Muscle layer of colon (tissue), 2 donors: ENCODE measurements around the gene MAP2K5.
A peak's percentile ranks its signal among the peaks of the same experiment; 100 is the strongest.

Source experiments
- H3K27ac ChIP-seq: one replicate; pipeline ENCODE4 v1.7.0; 2013; ENCODE audit warnings: low read depth, mild to moderate bottlenecking, low read length, moderate library complexity
- H3K27me3 ChIP-seq, 2 donors: one replicate each; pipeline ENCODE4 v1.7.0; 2013; ENCODE audit warnings: low read length in 2 of 2, mild to moderate bottlenecking in 2 of 2; ENCODE audit not compliant: insufficient read depth in 2 of 2, control insufficient read depth in 1 of 2
- H3K36me3 ChIP-seq: one replicate; pipeline ENCODE4 v1.7.0; 2013; ENCODE audit warnings: mild to moderate bottlenecking, low read length; ENCODE audit not compliant: insufficient read depth
- H3K4me1 ChIP-seq: one replicate; pipeline ENCODE4 v1.7.0; 2013; ENCODE audit warnings: mild to moderate bottlenecking, low read length; ENCODE audit not compliant: insufficient read depth
- H3K4me3 ChIP-seq, 2 donors: one replicate each; pipeline ENCODE4 v1.7.0; 2013; ENCODE audit warnings: low read length in 2 of 2, low read depth in 1 of 2, mild to moderate bottlenecking in 1 of 2, moderate library complexity in 1 of 2
- H3K9ac ChIP-seq: one replicate; pipeline ENCODE4 v1.7.0; 2013; ENCODE audit warnings: low read length
- H3K9me3 ChIP-seq: one replicate; pipeline ENCODE4 v1.7.0; 2013; ENCODE audit warnings: mild to moderate bottlenecking, low read length
- donor health status: abdominal sarcoma.
- donor health status: Adenocarcinoma of cecum.

Gene MAP2K5

DNA sequence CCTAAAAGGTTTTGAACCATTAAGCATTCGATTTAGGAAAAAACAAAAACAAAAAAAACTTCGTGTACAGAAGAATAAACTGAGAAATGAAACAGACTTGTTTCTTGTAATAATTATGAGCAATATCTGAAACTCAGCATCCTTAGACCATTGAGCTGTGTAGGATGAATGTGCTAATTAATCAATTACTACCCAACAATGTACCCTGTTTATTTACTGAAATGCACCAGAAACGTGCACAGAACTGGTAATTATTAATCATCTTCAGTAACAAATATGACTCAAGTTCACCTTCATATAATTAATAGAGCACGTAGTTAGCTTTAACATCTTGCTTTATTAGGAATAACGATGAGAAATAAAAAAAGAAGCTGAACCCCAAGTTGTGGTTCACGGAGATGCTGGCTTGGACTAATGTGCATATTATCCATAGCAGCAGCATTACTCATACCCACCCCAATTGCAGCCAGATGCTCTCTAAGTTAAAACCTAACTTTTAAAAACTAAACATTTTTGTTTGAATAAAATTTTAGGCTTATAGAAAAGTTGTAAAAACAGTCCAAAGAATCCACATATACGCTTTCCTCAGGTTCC, 31.8 kb upstream of the MAP2K5 start:
- Histone ChIP-seq H3K4me3 (no peak overlapping the region), H3K9ac (no peak overlapping the region), H3K27me3 (no peaks in the 10 kb centered on the region), H3K9me3 (no peaks in the 10 kb centered on the region), H3K27ac (no peak overlapping the region), H3K36me3 (peaks cover 19% of the 10 kb centered on the region), H3K4me1 (no peaks in the 10 kb centered on the region)

DNA sequence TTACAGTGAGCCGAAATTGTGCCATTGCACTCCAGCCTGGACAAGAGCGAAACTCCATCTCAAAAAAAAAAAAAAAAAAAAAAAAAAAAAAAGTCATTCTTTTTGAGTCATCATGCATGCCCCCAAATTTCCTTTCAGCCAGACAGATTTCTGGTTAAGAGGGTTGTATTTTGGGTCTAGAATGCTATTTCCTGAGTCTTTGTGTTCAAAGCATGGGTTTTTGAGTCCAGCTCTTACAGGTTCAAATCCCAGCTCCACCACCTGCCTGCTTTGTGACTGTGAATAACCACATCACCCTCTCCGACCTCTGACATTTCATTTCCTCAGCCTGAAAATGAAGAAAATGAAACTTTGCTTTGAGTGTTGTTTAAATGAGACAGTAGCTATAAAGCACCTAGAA, 30.9 kb upstream of the MAP2K5 start:
- no peak overlapping the region for H3K9ac ChIP-seq
- no peak overlapping the region for H3K27ac ChIP-seq
- H3K36me3 ChIP-seq, result peaks cover 19% of the 10 kb centered on the region
- no peaks in the 10 kb centered on the region for H3K4me1 ChIP-seq
- no peaks in the 10 kb centered on the region for H3K27me3 ChIP-seq
- H3K9me3 ChIP-seq, result no peaks in the 10 kb centered on the region
- no peak overlapping the region for H3K4me3 ChIP-seq

- no peaks in the 10 kb centered on the region for H3K9me3 ChIP-seq
- H3K27me3 ChIP-seq, result no peaks in the 10 kb centered on the region
- peaks cover 19% of the 10 kb centered on the region for H3K36me3 ChIP-seq
- no peaks in the 10 kb centered on the region for H3K4me1 ChIP-seq
- no peak overlapping the region for H3K9ac ChIP-seq
- H3K27ac ChIP-seq, result no peak overlapping the region
- no peak overlapping the region for H3K4me3 ChIP-seq
Observed at GRCh38 chr15:67512140-67512539, 30.4 kb upstream of the MAP2K5 start.

GRCh38 chr15:67512933-67513714, 29.4 kb upstream of the MAP2K5 start:
- Histone ChIP-seq H3K4me1 (no peaks in the 10 kb centered on the region), H3K9ac (no peak overlapping the region), H3K36me3 (peaks cover 19% of the 10 kb centered on the region)

DNA sequence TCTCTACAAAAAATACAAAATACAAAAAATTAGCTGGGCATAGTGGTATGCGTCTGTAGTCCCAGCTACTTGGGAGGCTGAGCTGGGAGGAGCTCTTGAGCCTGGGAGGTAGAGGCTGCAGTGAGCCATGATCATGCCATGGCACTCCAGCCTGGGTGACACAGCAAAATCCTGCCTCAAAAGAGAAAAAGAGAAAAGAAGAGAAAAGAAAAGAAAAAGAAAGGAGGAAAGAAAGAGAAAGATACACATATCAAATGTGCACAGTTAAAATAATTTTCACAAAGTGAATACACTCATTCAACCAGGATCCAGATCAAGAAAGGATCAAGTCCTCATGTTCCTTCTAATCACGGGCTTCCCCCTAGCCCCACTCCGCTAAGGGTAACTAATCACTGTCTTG, 27.4 kb upstream of the MAP2K5 start:
- H3K27ac ChIP-seq, result no peak overlapping the region
- no peak overlapping the region for H3K4me3 ChIP-seq
- no peaks in the 10 kb centered on the region for H3K9me3 ChIP-seq
- no peaks in the 10 kb centered on the region for H3K27me3 ChIP-seq
- H3K4me1 ChIP-seq, result no peaks in the 10 kb centered on the region
- peaks cover 19% of the 10 kb centered on the region for H3K36me3 ChIP-seq
- H3K9ac ChIP-seq, result no peak overlapping the region

More at GRCh38 chr15:67512933-67513714, 29.4 kb upstream of the MAP2K5 start:
- no peaks in the 10 kb centered on the region for H3K27me3 ChIP-seq
- no peak overlapping the region for H3K27ac ChIP-seq
- no peaks in the 10 kb centered on the region for H3K9me3 ChIP-seq
- H3K4me3 ChIP-seq, result no peak overlapping the region

- H3K9ac ChIP-seq, result no peak overlapping the region
- no peaks in the 10 kb centered on the region for H3K4me1 ChIP-seq
- peaks cover 19% of the 10 kb centered on the region for H3K36me3 ChIP-seq
- H3K4me3 ChIP-seq, result no peak overlapping the region
- no peak overlapping the region for H3K27ac ChIP-seq
- H3K27me3 ChIP-seq, result no peaks in the 10 kb centered on the region
- H3K9me3 ChIP-seq, result no peaks in the 10 kb centered on the region
Observed at GRCh38 chr15:67515557-67515956, 26.9 kb upstream of the MAP2K5 start.

GRCh38 chr15:67520321-67521028, 22.0 kb upstream of the MAP2K5 start:
- Histone ChIP-seq H3K4me3 (peak overlapping the region; percentile 34 to 93), H3K27me3 (no peaks in the 10 kb centered on the region), H3K9me3 (no peaks in the 10 kb centered on the region), H3K36me3 (no peaks in the 10 kb centered on the region), H3K9ac (peak overlapping the region; percentile 73), H3K27ac (peak overlapping the region; percentile 53), H3K4me1 (peaks cover 18% of the 10 kb centered on the region)

GRCh38 chr15:67521029-67521782, 21.3 kb upstream of the MAP2K5 start, which contains the start of gene C15orf61:
Gene C15orf61, plus strand, starts transcription at chr15:67521131. Its CDS starts 118 bp downstream, at chr15:67521249.
- Histone ChIP-seq H3K36me3 (no peaks in the 10 kb centered on the region), H3K4me3 (peak within 1 kb of the TSS; percentile 78 to 93), H3K27ac (peak within 1 kb of the TSS; percentile 97), H3K27me3 (no peaks in the 10 kb centered on the region), H3K9me3 (no peaks in the 10 kb centered on the region), H3K4me1 (peaks cover 18% of the 10 kb centered on the region), H3K9ac (peak within 1 kb of the TSS; percentile 81)

DNA sequence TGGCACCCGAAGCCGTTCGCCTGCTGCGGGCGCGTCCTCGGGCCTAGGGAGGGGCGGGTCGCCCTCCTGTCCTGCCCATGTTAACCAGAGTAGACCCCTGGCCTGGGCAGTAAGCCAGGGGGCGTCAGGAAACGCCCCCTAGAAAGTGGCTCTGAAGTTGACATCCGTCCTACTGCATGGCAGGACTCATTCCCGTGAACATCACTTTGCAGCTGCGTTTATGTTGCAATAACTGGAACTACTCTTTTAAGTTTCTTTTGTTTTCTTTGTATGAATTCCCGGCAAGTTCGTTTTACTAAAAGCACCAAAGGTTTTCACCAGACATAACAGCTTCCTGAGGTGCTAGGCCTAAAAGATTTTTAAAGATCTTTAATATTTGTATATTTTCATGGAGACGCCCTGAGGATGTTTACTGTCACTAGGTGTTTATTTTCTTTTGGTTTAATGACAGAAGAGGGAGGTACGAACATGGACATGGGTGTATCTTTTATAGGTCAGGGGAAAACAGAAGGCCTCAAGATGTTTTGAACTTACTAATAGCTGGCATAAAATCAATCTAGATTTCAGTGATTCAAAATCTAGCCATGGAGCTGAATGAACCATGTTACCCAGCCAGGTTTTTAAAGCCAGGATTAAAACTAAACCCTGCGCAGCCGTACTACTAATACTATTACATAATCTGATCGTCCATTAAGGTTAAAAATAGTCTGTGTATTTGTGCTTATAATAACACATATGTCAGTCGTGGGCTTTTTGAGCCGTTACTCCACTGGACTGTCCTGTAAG, 20.5 kb upstream of the MAP2K5 start:
- Histone ChIP-seq H3K27ac (peak overlapping the region; percentile 97), H3K4me1 (peaks cover 18% of the 10 kb centered on the region), H3K36me3 (peaks cover 3% of the 10 kb centered on the region), H3K27me3 (no peaks in the 10 kb centered on the region), H3K4me3 (peak overlapping the region; percentile 78 to 93), H3K9ac (peak overlapping the region; percentile 81), H3K9me3 (no peaks in the 10 kb centered on the region)

- peak overlapping the region; percentile 81 for H3K9ac ChIP-seq
- peaks cover 12% of the 10 kb centered on the region for H3K36me3 ChIP-seq
- no peaks in the 10 kb centered on the region for H3K27me3 ChIP-seq
- H3K4me1 ChIP-seq, result peaks cover 18% of the 10 kb centered on the region
- no peaks in the 10 kb centered on the region for H3K9me3 ChIP-seq
- no peak overlapping the region for H3K27ac ChIP-seq
- H3K4me3 ChIP-seq, result peak overlapping the region in 1 of 2 donors; percentile 93
Observed at GRCh38 chr15:67523330-67523729, 19.2 kb upstream of the MAP2K5 start.
